Measurements from ENCODE around the gene VRK3.

VRK3 gene

DNA sequence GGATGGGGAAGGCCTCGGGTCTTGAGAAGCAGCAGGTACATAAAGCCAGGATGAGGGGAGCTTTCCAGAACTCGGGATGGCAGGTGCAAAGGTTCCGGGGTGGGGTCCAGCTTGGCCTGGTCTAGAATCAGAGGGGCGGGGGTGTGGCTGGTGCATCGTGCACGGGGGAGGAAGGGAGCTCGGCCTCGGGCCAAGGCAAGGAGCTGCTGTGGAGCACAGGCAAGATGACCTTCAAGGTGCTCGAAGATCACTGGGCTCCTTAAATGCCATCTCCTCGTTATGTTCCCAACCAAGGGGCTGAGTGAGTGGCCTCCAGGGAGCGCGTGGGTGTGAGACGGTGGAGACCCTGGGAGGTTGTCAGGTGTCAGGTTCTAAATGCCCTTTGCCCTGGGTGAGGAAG lies 48.1 kb downstream of the VRK3 start:
- no peak overlapping the region for H2AFZ ChIP-seq (ENCODE audit: low read length)
- no peaks in the 10 kb centered on the region for H4K20me1 ChIP-seq (ENCODE audit: insufficient read depth, low read length)
- H3K9ac ChIP-seq (ENCODE audit: low read length): no peak overlapping the region
- H3K27me3 ChIP-seq (ENCODE audit: insufficient read depth, low read length): no peaks in the 10 kb centered on the region
- H3K4me3 ChIP-seq (ENCODE audit: low read depth, low read length, poor library complexity, severe bottlenecking): no peak overlapping the region
- no peaks in the 10 kb centered on the region for H3K9me3 ChIP-seq (ENCODE audit: low read length)
- TF ChIP-seq CTCF (IDR thresholded peaks at IDR 0.05; ENCODE audit: low read length) (no peak), EZH2 (IDR thresholded peaks at IDR 0.05; ENCODE audit: borderline replicate concordance, low read length) (no peak)
- no peaks in the 10 kb centered on the region for H3K36me3 ChIP-seq (ENCODE audit: insufficient read depth, low read length)
- no peak overlapping the region for H3K27ac ChIP-seq (ENCODE audit: low read depth, low read length, poor library complexity, severe bottlenecking)
- no peaks in the 10 kb centered on the region for H3K4me1 ChIP-seq (ENCODE audit: insufficient read depth, low read length, severe bottlenecking)
- no peaks in the 10 kb centered on the region for H3K79me2 ChIP-seq (ENCODE audit: insufficient read depth, low read length)
- H3F3A ChIP-seq (ENCODE audit: insufficient read depth, low read length): no peaks in the 10 kb centered on the region
- H3K9me2 ChIP-seq (ENCODE audit: low read depth, low read length): no peaks in the 10 kb centered on the region
- no peak overlapping the region for H3K4me2 ChIP-seq (ENCODE audit: low read length)

DNA sequence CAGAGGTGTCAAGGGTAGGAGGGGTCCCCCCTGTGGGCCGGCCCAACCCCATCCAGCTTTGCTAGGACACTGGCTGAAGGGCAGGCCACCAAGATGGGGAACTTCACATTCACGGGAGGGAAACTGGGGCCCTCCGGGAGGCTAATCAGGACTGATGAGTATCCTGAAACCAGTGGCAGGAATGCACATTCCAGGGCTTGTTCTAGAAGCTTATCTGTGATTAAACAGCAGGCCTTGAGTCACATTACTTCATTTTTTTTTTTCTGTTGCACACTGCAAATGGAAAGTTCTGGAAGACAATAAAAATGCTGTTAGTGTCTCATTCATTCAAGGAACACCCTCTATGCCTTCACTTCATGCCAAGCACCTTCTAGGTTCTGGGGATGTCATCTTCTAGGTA lies 48.7 kb downstream of the VRK3 start:
- H3K9ac ChIP-seq (ENCODE audit: low read length): no peak overlapping the region
- no peaks in the 10 kb centered on the region for H3K9me2 ChIP-seq (ENCODE audit: low read depth, low read length)
- no peak overlapping the region for H3K4me2 ChIP-seq (ENCODE audit: low read length)
- H4K20me1 ChIP-seq (ENCODE audit: insufficient read depth, low read length): no peaks in the 10 kb centered on the region
- H3K27me3 ChIP-seq (ENCODE audit: insufficient read depth, low read length): no peaks in the 10 kb centered on the region
- H3F3A ChIP-seq (ENCODE audit: insufficient read depth, low read length): no peaks in the 10 kb centered on the region
- no peaks in the 10 kb centered on the region for H3K36me3 ChIP-seq (ENCODE audit: insufficient read depth, low read length)
- no peak overlapping the region for H3K27ac ChIP-seq (ENCODE audit: low read depth, low read length, poor library complexity, severe bottlenecking)
- no peaks in the 10 kb centered on the region for H3K9me3 ChIP-seq (ENCODE audit: low read length)
- H2AFZ ChIP-seq (ENCODE audit: low read length): no peak overlapping the region
- no peaks in the 10 kb centered on the region for H3K4me1 ChIP-seq (ENCODE audit: insufficient read depth, low read length, severe bottlenecking)
- TF ChIP-seq EZH2 (IDR thresholded peaks at IDR 0.05; ENCODE audit: borderline replicate concordance, low read length) (no peak), CTCF (IDR thresholded peaks at IDR 0.05; ENCODE audit: low read length) (no peak)
- H3K79me2 ChIP-seq (ENCODE audit: insufficient read depth, low read length): no peaks in the 10 kb centered on the region
- H3K4me3 ChIP-seq (ENCODE audit: low read depth, low read length, poor library complexity, severe bottlenecking): no peak overlapping the region

GRCh38 chr19:49975051-49975450 lies 50.1 kb downstream of the VRK3 start:
- no peaks in the 10 kb centered on the region for H3K9me2 ChIP-seq (ENCODE audit: low read depth, low read length)
- no peak overlapping the region for H3K4me3 ChIP-seq (ENCODE audit: low read depth, low read length, poor library complexity, severe bottlenecking)
- no peaks in the 10 kb centered on the region for H3K36me3 ChIP-seq (ENCODE audit: insufficient read depth, low read length)
- H3K27me3 ChIP-seq (ENCODE audit: insufficient read depth, low read length): no peaks in the 10 kb centered on the region
- no peaks in the 10 kb centered on the region for H4K20me1 ChIP-seq (ENCODE audit: insufficient read depth, low read length)
- H3K79me2 ChIP-seq (ENCODE audit: insufficient read depth, low read length): no peaks in the 10 kb centered on the region
- H3K9me3 ChIP-seq (ENCODE audit: low read length): no peaks in the 10 kb centered on the region
- H3K9ac ChIP-seq (ENCODE audit: low read length): no peak overlapping the region
- H3K4me1 ChIP-seq (ENCODE audit: insufficient read depth, low read length, severe bottlenecking): no peaks in the 10 kb centered on the region
- no peak overlapping the region for H3K4me2 ChIP-seq (ENCODE audit: low read length)
- no peaks in the 10 kb centered on the region for H3F3A ChIP-seq (ENCODE audit: insufficient read depth, low read length)
- H2AFZ ChIP-seq (ENCODE audit: low read length): no peak overlapping the region
- no peak overlapping the region for H3K27ac ChIP-seq (ENCODE audit: low read depth, low read length, poor library complexity, severe bottlenecking)
- no peak for TF ChIP-seq CTCF (IDR thresholded peaks at IDR 0.05; ENCODE audit: low read length)
- no peak for TF ChIP-seq EZH2 (IDR thresholded peaks at IDR 0.05; ENCODE audit: borderline replicate concordance, low read length)

Measured in OCI-LY1 (cell line).